Stimulated activated CD4-positive, alpha-beta T cell treated with anti-CD3 and anti-CD28 coated beads, Interleukin-4, amount 100 ng/mL, for 1 hour (primary cell): ENCODE measurements around the gene SCAMP1.
"Not testable (repeated sequence)": the region's sequence is repeated elsewhere in the genome, so short reads cannot be mapped to it uniquely, and the experiment has no call there.

Source experiments
- DNase-seq: peaks from one replicate; pipeline ENCODE4 v3.0.0-alpha.2; 2020

Gene SCAMP1

DNA sequence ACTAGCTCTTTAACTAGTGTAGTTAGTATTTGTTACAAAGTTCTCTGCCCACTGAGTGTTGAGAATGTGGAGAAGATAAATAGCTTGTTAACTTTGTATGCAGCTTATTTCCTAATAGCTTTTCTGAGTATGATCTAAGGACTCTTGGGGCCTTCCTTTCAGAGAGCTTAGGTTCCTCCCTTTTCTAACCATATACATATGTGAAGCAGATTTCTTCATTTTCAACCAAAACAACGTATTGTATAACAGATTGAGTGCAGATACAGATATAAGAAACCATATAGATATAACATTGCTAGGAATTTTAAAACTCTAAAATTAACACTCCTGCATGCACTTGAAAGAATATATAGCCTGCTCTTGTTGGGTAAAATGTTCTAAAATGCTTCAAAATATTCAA lies 70.4 kb downstream of the SCAMP1 start:
- no peak for DNase-seq

DNA sequence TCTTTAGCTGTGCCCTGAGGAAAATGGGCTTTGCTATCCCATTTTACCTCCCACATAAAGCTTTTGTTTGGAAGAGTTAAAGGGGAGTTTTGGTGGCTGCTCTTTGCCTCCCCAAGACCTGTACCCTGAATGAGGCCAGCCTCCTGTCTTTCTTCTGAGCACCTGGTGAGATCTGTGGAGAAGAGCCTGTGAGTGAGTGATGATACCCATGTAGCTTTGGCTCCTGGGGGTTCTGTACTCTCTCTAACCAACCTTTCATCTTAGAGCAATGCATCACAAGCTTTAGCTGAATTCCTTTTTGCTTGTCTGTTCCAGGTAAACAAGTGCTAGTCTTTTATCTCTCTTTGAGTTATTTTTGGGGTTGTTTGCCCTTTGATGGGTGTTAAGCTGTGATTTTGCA lies 73.6 kb downstream of the SCAMP1 start:
- no peak for DNase-seq

DNA sequence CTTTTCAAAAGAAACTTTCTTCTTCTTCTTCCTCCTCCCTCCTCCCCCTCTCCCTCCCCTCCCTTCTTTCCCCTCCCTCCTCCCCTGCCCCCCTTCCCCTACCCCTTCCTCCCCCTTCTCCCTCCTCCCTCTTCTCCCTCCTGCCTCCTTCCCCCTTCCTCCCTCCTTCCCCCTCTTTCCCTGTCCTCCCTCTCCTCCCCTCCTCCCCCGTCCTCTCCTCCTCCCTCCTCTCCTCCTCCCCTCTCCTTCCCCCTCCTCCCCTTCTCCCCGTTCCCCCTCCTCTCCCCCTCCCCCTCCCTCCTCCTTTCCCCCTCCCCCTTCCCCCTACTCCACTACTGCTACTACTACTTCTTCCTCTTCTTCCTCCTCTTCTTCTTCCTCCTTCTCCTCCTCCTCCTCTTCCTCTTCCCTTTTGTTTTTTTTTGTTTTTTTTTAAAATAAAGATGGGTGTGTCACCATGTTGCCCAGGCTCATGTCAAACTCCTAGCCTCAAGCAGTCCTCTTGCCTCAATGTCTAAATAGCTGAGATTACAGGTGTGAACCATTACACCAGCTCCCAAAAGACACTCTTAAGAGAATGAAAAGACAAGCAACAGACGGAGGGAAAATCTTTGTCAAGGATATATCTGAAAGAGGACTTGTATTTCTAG lies 87.5 kb downstream of the SCAMP1 start:
- DNase-seq: no peak

DNA sequence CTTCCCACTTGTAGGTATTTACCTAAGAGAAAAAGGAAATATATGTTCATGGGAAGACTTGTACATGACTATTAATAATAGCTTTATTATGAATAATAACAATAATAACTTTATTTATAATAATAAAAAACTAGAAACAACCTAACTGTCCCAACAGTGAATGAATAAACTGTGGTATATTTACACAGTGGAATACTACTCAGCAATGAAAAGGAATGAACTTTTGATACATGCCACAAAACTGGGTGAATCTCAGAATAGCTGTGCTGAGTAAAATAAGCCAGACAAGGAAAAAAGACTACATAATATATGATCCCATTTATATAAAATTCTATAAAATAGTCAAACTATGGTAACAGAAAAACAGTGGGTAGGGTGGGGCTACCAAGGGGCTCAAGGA lies 88.7 kb downstream of the SCAMP1 start:
- no peak for DNase-seq

DNA sequence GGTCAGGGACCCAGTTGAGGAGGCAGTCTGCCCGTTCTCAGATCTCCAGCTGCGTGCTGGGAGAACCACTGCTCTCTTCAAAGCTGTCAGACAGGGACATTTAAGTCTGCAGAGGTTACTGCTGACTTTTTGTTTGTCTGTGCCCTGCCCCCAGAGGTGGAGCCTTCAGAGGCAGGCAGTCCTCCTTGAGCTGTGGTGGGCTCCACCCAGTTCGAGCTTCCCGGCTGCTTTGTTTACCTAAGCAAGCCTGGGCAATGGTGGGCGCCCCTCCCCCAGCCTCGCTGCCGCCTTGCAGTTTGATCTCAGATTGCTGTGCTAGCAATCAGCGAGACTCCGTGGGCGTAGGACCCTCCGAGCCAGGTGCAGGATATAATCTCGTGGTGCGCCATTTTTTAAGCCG lies 97.1 kb downstream of the SCAMP1 start:
- DNase-seq: not testable (repeated sequence)

DNA sequence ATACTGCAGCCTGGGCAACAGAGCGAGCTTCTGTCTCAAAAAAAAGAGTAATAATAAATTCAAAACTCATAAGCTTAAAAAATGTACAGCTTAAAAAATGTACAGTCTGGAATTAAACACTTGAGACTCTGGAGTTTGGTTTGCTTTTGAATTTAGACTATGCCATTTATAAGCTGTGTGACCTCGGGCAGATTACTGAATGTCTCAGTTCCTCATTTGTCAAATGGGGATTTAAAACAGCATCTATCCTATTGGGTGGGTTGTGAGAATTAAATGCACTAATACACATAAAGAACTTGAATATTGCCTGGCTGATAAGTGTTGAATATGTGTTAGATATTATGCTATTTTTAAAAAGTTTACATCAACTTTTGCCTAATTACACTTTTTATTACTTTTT lies 98.4 kb downstream of the SCAMP1 start:
- DNase-seq: no peak

DNA sequence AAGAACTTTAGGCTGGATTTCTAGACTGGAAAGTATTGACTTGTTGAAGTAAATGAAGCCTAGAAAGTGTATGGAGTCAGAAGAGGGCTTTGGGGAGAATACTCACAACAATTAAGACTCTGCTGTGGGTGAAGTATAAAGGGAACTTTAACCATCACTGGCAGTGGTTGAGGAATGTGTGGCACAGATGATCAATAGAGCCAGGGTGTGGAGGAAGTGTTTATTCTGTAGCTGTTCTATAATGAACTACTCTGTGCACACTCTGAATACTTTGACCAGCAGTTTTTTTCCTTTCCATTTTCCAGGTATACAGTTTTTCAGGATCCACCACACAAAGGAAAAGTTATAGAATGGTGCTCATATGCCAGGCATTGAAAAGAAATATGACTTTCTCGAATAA lies 106.7 kb downstream of the SCAMP1 start:
- DNase-seq: no peak

DNA sequence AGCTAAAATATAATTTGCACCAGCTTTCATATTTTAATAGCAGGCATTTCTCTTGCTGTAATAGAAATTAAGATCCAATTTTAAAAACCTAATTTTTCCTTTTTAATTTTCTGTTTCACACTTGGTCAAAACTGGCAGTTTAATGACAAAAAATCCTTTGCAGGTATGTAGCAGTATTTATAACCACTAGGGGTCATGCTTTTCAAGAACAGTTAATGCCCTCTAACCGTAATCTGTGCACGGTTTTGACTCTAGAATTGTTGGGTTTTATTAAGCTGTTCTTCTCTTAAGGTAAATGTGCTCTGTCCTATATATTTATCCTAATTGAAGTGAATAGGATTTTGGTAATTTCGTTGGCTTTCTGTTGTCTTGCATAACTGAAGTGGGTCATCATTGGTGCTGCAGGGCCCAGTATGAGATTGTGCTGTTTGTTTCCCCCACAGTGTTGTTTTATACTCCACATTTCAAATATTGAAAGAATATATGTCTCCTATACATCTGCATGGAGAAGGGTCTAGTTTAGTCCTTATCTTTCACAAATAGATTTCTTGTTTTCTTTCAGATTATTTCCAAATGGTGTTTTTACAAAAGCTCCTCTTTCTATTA lies 107.4 kb downstream of the SCAMP1 start:
- DNase-seq: no peak

DNA sequence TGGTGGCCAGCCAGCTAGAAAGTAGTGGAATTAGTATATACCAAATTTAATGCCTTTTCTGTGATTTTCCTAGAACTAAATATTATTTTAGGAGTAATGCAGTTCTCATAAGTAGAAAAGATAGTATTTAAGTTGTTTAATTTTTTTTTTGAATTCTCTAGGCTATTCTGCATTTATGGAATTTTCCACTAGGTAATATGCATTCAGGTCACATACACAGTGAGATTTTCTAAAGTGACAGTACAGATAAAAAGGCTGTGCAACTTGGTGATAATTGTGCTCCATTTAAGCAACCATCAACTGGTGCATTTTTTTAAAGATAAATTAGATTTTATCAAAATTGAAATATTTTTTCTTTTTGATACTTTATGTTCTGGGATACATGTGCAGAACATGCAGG lies 111.5 kb downstream of the SCAMP1 start:
- DNase-seq: no peak

DNA sequence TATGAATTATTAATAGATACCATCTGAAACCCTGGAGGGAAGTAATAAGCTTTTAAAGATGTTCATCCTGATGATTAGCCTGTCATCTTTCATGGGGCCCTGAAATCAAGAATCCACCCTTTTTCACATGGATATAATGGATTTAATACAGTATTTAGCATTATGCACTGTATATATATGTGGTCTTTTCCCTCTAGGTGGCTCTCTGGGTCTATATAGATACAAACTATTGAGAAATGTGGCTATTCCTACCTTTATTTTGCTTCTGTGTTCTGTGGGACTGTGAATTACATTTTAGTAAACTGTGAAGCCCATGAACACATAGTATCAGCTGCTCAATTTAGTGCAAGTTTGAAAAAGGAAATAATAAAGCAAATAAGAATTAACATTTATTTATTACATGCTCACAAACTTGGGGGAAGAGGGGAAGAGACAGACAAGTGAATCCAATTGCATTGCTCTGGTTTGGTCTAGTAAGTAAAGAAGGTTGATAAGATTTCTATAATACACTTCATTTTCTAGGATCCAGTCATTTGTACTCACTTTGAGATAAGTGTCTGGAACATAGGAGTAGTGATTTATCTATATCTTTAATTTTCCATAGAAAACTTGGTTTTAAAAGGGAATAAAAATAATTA lies 112.2 kb downstream of the SCAMP1 start:
- no peak for DNase-seq

DNA sequence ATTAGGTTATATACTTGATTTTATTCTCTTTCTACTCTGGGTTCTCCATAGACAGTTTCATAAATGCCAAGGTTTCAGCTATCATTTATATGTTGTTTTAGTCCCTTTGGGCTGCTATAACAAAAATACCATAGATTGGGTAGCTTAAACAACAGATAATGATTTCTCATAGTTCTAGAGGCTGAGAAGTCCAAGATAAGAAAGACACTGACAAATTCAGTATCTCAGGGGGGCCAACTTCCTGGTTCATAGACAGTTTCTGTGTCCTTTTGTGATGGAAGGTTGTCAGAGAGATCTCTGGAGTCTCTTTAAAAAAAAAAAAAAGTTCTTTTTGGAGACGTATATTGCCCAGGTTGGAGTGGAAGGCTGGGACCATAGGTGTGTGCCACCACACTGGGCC lies 113.3 kb downstream of the SCAMP1 start:
- no peak for DNase-seq

DNA sequence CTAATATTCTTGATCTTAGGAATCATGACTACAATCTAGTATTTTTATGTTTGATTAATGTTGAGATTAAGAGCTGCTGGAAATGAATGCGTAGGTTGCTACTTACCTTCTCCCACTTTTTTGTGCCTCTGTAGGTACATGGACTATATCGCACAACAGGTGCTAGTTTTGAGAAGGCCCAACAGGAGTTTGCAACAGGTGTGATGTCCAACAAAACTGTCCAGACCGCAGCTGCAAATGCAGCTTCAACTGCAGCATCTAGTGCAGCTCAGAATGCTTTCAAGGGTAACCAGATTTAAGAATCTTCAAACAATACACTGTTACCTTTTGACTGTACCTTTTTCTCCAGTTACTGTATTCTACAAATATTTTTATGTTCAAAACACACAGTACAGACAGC lies 115.0 kb downstream of the SCAMP1 start:
- no peak for DNase-seq

DNA sequence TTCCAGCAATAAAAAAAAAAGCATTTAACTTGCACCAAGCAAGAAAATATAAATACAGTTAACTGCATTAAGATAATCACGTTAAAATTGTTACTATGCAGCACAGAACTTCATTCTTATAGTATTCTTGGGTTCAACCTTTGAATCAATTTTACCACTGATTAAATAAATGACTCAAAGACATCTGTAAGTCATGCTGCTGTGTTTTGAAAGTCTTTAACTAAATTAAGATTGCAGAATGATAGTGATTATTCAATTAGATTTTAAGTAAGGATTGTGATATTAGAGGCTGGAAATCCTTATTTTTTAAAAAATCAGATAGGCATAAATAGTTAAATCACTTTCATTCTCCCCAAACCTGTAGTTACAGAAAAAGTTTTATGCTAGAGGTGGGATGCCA lies 116.4 kb downstream of the SCAMP1 start:
- no peak for DNase-seq

DNA sequence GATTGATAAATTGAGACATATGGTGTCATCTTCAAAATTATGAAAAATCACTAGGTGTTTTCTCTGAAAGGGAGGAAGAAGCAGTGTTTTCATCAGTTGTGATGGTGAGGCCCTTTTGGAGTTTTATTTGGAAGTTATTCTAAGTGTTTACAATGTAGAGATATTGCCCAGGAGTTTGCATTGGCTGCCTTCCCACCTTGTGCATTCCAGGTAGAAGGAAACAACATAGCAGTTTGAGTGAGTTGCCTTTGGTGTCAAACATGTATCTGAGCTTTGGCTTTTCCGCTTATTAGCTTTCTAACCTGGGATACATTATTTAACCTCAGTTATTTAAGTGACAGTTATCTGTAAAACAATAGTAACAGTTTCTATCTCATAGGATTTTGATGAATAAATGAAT lies 122.5 kb downstream of the SCAMP1 start:
- no peak for DNase-seq

DNA sequence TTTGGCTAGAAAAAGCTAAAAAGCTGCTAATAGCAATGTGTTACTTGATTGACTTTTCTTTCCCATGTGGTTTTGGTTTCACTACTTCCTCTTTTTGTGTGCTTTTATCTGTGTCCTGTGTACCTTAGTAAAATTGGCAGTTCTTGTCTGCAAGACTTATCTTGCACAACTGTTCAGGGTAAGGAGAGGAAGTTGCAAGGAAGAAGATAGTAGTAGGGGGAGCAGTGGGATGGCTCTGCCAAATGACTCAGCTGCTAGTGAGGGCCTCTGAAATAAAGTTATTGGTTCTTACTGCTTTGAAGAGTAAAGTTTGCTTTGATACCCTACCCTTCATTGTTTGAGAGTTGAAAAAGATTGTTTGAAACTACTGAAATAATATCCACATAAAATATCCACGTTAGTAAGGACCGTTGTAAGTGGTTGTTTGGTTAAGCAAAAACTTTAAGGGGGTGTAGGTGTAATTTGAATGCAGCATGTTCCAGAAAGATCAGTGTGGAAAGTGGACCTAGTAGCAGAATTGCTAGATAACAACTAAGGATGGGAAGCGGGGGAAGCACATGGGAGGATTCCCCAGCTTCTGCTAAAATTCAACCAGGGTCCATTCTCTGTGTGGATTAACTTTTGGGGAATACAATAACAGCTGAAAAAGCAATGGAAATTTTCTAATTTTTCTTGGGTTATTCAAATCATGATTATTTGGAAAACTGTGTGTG lies 123.5 kb downstream of the SCAMP1 start:
- no peak for DNase-seq

DNA sequence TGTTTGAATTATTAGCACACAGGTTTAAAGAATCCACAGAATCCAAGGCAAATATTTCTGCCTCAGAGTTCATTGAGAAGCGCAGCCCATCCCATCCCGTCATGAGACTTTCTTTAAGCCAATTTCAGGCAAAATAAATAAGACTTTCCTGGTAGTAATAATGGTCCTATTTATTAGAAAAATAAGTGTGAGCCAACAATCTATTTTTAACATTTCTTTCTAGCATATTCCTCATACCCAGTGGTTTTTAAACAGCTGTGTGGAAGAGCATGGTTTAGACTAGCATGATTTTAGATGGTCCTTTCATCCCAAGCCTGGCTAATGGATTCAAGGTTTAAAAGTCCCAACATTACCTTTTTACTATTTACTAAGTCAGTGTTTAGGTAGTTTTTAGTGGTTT lies 125.8 kb downstream of the SCAMP1 start:
- DNase-seq: no peak

DNA sequence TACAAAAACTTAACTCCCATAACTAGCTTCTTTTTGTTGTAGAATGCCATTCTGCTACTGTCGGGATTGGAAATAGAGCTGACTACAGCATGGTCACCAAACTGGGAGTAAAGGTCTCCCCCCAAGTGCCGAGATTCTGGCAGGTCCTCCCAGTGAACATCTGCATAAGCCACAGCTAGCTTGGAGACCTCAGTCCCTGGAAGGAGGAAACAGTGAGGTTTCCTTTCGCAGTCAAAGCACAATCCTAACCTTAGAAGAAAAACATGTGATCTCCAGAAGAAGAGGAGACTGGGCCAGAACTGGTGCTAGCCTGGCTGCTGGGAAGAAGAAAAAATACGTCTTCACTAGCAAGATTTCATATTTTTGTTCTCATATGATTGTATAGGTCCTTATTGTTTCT lies 127.4 kb downstream of the SCAMP1 start:
- no peak for DNase-seq

DNA sequence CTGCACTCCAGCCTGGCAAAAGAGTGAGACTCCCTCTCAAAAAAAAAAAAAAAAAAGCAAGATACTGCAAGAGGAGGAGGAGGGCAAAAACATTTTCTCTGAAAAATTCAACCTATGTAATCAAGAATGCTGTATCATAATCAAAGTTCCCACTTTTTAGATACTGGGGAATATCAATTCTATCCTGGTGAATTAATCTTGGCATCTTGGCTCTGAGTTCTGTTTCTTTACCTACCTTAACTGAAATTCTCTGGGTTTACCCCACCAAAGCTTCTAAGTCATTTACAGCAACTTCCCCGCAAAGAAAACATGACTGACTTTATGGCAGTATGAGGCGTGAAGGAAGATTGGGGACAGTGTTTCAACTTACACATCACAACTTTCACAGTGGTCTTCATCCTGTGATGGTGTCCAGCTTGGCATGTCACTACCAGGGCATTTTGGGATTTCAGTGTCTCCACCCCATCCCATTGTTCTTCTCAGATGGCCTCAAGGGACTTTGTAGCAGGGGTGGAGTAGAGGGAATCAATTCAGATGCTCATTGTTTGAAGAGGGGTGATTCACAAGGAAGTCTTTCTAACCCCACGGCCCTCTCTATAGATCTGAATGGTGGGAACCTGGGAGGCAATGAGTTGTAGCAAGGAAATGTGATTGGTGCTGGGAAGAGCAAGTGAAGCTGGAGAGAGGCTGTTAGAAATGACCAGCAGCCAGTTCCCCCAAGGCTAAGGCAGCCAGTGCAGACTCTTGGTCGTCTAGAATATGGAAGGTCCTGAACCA lies 130.5 kb downstream of the SCAMP1 start:
- no peak for DNase-seq

DNA sequence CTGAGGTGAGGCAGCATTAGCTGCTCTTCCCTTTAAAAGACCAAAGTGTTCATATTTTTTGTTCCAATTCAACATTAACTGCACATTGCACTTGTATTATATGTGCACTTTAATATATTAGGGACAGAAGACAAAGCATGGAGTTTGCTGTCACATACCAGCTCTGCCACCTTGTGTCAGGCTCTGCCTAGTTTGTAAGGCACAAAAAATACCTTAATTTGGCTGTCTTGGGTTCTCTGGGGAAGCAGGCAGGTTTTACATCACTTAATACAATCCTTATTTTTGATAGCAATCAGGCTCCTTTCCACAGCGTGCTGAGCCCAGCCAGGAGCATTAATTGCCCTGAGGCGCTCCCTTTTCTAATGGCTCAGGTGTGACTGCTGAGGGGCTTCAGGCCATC lies 131.8 kb downstream of the SCAMP1 start:
- DNase-seq: no peak

DNA sequence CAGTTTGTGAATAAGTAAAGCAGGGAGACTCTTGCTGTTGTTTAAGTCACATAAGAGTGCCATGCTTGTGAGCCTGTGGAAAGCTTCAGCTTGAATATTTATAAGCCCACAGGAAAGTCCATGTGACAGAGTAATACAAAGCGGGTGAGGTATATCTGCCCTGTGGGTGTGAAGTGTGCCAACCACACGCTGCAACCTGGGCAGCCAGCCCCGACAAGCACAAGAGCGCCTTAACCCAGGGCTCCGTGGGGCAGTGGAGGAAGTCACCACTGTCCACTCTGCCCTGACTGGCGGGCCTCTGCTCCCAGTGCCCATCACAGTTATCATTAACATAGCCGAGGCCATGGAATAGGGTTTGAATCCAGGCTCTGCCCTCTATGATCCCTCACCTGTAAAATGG lies 132.2 kb downstream of the SCAMP1 start:
- no peak for DNase-seq

DNA sequence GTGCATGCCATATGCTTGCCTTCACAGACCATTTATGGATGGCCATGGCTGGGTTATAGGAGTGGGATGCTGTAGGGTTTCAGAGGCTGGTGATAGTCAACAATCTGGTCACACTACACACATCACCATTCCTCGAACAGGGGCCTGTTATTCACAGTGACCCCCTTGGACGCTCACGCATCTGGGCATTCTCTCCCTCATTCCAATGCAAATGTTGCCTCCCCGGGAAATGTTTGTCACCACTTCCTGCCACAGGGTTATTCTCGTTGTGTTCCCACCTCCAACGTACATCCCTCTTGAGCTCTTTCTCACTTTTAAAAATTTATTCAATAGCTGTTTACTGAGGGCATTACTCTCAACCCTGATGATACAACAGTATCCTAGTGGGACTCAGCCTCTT lies 135.4 kb downstream of the SCAMP1 start:
- no peak for DNase-seq

DNA sequence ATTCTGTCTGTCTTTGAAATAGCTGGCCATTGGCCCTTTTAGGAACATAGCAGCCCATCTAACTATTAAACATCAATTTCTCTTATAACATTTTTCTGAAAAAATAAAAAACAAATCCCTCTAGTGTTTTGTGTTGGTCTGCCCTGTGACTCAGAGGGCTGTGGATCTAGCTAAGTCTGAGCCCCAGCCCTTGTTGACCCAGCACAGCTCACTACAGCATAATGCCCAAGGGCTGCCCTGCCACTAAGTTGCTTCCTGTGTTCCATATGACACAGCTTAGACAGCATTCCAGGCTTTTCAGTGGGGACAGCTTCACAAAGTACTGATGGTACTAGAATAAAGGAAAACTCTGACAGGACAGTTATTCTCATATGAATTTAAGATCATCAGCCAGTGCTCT lies 136.0 kb downstream of the SCAMP1 start:
- no peak for DNase-seq
